HG03575 (cell line): Measurements from ENCODE around the gene GRM3.

Experiments used
- ATAC-seq: cut with Tn5 transposase; IDR thresholded peaks from one replicate; pipeline ENCODE4 v1.9.1; 2021; ENCODE audit not compliant: unreplicated experiment, insufficient number of reproducible peaks, low FRiP score; ENCODE audit errors: extremely low read depth

Gene GRM3

GRCh38 chr7:86687831-86688230 lies 44.1 kb downstream of the GRM3 start:
- no peak for ATAC-seq

DNA sequence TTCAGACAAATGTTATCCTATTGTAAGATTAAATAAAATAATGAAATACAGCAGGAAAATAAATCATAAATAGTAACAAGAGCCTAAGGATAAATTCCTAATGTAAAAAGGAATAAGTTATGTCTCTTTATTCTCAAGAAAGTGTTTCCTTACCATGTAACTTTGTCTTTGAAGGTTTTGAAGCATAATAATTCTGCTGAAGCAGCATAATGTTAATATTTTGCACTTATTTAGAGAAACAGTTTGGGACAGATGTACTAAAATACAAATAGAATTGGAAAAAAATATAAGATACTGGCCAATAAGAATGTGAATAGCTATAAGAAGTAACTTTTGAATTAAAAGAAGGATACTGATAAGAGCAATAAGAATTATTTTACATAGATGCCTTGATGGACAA lies 45.7 kb downstream of the GRM3 start:
- ATAC-seq, result no peak

DNA sequence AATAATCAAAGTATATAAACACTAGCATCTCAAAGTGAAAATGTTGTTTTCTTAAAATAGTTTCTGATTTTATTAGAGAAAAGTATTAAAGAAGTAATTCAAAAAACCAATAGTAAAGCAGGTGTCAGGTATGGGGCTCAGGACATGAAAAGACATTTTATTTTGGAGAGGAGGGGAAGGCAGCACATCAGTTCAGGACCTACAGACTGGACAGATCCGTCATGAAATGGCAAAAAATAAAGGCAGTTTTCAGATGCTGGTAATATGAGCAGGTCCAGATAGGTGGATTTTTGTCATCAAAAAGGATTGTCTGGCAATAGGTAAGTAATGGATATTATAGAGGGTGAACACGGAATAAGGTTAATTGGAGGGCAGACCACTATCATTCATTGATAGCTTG lies 49.0 kb downstream of the GRM3 start:
- no peak for ATAC-seq

DNA sequence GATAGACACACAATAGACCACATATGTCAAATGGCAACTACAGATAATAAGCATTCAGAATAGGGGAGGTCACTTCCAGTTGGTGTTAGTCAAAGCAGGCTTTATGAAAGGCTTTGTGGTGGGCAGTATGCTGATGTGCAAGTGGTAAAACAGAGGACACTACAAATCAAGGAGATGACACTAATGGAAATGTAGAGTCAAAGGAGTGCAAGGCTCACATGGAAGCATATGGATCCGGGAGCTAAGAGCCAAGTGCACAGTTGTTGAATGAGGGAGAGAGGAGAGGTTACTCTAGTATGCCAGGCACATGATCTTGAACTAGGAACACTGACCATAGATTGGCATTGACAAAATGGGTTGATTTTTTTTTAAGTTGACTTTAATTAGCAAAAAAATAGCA lies 62.7 kb downstream of the GRM3 start:
- no peak for ATAC-seq

DNA sequence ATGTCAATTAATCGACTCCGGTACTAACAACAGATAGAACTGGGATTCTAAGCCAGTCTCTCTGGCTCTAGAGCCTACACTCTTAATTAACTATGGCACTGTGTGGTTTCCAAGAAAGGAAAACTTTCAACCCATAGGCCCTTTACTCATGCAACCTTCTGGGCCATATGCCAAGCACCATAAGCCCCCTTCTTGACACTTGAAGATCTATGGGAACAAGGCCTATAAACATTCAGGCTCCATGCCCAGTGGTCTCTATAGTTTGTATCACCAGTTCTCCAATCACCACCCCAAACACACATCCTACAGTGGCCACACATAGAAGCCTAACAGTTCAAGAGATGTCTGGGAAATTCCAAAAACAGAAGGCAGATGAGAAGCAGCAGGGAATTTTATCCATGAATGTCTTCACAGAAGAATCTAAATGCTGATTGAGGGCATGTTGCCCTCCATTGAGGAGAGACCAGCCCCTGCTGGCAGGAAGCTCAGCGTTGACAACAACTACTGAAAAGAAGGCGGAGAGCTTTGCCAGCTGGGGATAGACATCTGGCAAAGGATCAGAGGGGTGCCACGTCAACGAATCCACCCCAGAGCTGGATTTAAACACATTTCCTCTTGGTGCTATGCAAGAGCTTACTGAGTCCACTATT lies 64.4 kb downstream of the GRM3 start:
- ATAC-seq, result no peak

GRCh38 chr7:86720306-86720705 lies 76.6 kb downstream of the GRM3 start:
- no peak for ATAC-seq

DNA sequence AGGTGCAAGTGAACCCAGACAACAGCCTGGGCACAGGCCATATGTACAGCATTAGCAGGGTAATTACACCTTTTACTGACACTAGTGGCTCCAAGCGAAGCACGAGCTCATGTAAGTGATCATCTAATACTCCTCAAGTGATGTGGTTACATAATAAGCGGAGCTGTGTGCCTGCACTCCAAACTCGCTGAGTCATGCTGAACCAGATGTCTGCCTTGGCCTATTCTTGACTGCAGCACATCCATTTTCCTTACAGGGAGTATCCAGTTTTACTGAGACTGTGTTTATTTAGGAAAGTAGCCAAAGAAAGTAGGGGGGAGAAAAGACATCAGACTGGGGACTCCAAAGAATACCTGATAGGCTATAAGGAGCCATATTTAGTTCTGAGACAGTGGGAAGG lies 90.1 kb downstream of the GRM3 start:
- ATAC-seq, result no peak

DNA sequence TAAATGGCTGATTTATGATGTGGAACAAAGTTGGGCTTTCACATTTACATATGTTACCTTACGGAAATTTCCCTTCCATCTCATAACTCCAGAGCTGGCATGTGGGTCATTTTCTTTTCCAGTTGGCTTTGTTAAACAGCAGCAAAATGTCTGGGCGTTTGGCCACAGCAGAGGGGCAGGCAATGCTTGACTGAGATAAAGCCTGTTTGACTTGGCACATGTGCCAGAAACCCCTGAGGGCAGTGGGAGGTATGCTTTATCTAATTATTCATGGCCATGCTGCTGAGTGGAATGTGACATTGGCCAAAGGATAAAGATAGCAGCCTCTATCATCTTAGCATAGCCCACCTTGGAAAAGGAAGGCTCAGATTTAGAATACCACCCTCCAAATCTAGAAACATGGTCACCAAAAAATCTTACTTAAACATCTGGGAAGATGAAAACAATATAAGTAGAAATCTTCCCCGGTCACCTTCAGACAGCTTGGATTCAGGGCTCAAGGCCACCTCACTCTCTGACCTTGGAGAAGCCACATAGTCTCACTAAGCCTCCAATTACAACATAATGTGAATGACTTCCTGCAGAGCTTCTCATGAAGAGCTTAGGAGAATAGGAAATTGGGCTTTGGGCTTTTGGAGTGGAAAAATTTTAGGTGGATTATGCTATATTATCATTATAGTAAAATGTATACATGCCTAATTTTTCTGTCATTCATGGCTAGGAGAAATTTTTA lies 101.5 kb downstream of the GRM3 start:
- no peak for ATAC-seq

- no peak for ATAC-seq
Observed at GRCh38 chr7:86747698-86748097, 104.0 kb downstream of the GRM3 start.

DNA sequence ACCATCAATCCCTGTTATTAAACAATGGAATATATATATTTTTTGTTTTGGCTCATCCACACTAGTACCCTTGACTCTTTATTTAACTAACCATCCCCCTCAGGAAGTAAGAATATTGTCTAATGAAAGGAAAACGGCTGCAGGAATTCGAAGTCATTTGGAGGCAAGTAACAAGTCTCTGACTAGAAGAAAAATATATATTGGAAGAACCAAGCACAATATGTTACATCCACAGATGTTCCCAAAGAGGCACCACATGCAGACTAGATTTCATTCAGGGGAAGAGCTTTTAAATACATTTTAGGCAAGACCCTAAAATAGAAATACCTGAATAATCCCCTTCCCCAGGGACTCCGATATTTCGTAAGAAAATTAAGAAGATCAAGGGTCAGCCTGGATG lies 104.5 kb downstream of the GRM3 start:
- no peak for ATAC-seq

- no peak for ATAC-seq
Observed at GRCh38 chr7:86748843-86749719, 105.4 kb downstream of the GRM3 start.

DNA sequence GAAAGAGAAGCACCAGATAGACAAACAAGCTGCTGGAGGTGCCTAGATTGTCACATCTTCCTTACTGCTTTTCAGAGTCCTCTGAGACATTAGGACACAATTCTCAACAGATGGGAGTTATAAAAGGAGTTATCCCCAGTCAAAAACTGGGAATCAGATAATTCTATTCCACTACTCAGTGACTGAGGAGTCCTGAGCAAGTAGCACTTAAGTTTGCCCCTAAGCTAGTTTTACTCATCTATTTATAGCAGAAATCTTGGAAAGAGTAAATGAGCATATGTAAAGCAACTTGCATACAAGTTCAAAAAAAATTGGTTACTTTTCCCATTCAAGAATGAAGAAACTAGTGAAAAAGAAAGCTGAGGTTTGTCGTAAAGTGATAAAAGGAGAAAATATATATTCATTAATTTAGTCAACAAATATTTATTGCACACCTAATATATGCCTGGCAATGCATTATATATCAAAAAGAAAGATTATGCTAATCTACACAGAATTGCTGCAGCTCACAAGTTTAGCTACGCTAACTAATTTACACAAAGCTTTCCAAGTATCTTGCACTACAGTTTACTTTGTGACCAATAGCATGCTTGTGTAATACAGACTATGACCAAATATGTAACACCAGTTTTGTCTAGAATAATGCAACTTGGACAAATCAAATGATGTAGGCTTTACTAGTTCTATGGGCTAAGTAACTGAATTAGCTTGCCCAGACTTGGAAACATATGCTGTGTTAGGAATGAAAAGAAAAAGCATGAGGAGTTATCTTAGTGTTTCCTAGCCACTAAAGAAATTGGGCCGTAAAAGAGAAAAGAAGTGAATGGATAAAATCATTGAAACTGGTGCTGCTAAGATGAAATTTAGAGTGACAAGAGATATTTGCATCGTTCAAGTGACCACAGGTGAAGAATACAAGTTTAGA lies 106.3 kb downstream of the GRM3 start:
- no peak for ATAC-seq

DNA sequence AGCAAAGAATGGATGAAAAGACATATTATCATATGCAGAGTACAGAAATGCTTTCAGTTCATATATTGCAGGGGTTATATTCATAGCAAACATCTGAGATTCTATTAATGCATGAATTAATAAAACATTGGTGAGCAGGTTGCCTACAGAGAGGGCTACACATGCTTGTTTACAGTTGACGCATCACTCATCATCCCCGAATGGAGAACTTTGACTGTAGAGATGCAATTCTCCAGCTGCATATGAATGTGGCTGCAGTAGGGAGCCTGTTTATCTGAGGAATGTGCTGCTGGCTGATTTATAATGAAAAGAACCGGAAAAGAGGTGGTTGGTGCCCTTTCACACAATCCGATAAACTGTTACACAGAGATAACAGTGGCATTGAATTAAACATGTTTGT lies 116.5 kb downstream of the GRM3 start:
- ATAC-seq, result no peak

DNA sequence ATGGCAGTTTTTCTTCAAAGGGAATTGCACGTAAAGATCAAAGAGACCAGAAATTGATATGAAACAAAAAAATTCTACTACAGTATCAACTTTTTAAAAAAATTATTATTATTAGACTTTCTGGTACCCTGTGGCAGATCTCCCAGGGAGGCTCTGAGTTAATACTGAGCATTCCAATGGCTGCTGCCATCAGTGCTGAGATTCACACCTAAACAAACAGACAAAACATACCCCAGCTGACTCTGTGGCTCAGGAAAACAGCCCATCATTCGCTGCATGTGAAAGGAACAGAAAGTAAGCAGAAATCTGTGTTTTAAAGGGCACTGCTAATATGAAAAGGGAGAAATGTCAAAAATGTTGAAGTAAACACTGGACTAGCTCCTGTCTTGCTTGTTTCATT lies 118.4 kb downstream of the GRM3 start:
- no peak for ATAC-seq

- ATAC-seq, result no peak
Observed at GRCh38 chr7:86765931-86766330, 122.2 kb downstream of the GRM3 start.

DNA sequence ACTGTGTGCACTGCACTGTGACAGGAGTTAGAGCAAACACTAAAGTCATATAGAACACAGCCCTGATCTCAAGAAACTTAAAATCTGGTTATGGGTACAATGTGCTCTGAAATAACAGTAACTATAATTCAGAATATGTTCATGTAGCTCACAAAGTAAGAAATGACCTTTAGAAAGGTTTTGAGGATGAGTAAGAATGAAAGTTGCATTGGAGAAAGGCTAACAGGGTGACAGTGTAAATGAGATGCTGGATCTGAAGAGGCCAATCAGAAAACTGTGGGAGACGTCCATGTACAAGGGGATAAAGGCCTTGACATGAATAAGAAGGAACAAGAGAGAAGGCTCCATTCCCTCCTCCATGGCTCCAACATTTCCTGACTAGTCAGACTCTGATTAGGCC lies 124.7 kb downstream of the GRM3 start:
- no peak for ATAC-seq

GRCh38 chr7:86768967-86769760 lies 125.5 kb downstream of the GRM3 start:
- peak; percentile 83 for ATAC-seq

- ATAC-seq, result no peak
Observed at GRCh38 chr7:86773309-86773708, 129.6 kb downstream of the GRM3 start.
